HG03045 (cell line): Measurements from ENCODE around the gene RPL11.
"Not testable (repeated sequence)": the region's sequence is repeated elsewhere in the genome, so short reads cannot be mapped to it uniquely, and the experiment has no call there.

Experiments
- ATAC-seq: cut with Tn5 transposase; IDR thresholded peaks from one replicate; pipeline ENCODE4 v1.9.1; 2021; ENCODE audit warnings: mild to moderate bottlenecking, moderate library complexity; ENCODE audit not compliant: unreplicated experiment

The RPL11 gene

DNA sequence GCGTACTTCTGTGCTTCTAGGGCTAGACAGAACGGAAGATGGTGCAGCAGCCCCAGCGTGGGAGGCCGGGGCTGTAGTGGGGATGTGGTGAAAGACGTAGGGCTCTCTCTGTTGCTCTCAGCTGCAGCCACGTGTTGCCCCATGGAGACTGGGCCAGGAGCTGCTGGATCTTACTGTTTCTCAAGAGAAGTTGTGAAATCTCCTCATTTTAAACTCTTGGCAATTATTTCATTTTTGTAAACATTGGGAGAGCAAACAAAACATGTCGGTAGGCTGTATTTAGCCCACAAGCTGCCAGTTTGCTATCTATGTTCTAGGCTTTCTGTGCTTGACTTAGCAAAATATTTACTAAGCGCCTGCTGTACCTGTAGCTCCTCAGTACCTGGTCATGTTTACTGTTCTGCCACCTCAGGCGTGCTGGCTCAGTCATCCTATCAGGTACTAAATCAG lies 35.8 kb downstream of the RPL11 start:
- no peak for ATAC-seq

DNA sequence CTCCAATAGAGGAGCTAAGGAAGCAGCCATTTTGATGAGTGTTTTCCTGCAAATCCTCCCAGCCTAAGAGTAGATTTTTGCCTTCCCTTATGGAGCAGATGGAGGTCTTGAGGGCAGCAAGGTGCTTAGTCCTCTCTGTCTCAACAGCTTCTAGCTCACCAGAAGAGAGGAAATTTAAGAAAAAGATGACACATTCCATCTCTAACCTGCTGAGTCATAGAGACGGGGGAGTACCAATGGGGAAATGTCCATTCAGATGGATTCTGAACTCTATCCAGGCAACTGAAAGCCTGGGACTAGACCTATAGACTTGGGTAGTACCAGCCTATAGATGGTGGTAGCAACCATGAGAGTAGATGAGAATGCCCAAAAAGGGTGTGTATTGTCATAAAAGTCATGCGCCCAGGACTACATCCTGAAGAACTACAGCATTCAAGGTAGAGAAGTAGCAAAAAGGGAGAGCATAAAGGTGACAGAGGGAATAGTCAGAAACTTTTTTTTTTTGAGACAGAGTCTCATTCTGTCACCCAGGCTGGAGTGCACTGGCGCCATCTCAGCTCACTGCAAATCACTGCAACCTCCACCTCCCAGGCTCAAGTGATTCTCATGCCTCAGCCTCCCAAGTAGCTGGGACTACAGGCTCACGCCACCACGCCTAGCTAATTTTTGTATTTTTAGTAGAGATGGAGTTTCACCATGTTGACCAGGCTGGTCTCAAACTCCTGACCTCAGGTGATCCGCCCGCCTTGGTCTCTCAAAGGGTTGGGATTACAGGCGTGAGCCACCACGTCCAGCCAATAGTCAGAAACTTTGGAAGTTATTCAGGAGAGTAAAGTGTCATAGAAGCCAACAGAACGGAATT lies 41.0 kb downstream of the RPL11 start:
- ATAC-seq, result no peak

DNA sequence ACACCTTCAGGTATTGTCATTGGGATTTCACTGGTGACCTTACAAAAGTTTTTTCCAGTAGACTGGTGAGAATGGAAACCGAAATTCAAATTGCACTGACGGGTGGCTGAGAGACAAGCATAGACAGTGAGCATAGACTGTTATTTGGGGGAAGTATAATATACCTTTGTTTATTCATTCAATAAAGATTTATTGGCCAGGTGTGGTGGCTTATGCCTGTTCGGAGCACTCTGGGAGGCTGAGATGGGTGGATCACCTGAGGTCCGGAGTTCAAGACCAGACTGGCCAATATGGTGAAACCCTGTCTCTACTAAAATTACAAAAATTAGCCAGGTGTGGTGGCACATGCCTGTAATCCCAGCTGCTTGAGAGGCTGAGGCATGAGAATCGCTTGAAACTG lies 41.7 kb downstream of the RPL11 start:
- ATAC-seq, result not testable (repeated sequence)

GRCh38 chr1:23736437-23737134 lies 45.0 kb downstream of the RPL11 start:
- no peak for ATAC-seq

DNA sequence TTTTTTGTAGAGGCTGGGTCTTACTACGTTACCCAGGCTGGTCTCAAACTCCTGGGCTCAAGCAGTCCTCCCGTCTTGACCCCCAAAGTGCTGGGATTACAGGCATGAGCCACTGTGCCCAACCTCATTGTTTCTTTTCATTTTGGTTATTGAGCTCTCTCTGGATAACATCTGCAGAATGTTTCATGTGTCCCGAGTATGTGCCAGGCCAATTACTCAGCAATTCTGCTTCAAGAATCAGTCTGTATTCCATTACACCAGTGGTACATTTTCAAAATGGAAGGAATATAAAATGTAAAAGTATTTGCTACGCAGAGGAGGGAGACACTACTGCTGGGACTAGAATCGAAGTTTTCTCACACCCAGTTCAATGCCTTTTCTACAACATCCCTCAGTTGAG lies 50.0 kb downstream of the RPL11 start:
- no peak for ATAC-seq

DNA sequence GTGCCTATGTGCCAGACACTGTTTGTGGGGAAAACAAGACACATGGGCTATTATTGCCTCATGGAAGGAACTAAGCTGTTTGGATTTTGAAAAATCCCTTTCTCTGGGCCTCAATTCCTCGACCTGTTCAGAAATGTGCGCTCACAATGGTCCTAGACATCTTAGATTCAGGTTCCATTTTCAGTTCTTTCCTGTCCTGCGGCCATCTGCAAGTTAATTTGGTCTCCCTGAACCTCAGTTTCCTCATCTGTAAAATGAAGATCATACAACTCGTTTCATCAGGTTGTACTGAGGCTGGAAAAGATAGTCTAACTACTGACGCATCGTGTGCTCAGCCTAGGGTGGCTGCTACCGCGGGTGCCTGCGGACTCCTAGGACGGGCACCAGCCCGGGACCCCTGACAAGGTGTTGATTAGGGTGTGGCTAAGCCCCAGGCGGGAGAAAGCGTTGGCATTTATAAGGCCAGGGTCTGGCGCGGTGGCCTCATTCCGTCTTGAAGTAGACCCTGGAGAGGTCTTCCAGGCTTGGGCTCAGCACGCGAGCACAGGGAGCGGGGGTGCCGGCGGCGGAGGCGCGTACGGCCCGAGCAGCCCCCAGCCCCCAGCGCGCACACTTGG lies 51.2 kb downstream of the RPL11 start:
- ATAC-seq, result peak; percentile 17

DNA sequence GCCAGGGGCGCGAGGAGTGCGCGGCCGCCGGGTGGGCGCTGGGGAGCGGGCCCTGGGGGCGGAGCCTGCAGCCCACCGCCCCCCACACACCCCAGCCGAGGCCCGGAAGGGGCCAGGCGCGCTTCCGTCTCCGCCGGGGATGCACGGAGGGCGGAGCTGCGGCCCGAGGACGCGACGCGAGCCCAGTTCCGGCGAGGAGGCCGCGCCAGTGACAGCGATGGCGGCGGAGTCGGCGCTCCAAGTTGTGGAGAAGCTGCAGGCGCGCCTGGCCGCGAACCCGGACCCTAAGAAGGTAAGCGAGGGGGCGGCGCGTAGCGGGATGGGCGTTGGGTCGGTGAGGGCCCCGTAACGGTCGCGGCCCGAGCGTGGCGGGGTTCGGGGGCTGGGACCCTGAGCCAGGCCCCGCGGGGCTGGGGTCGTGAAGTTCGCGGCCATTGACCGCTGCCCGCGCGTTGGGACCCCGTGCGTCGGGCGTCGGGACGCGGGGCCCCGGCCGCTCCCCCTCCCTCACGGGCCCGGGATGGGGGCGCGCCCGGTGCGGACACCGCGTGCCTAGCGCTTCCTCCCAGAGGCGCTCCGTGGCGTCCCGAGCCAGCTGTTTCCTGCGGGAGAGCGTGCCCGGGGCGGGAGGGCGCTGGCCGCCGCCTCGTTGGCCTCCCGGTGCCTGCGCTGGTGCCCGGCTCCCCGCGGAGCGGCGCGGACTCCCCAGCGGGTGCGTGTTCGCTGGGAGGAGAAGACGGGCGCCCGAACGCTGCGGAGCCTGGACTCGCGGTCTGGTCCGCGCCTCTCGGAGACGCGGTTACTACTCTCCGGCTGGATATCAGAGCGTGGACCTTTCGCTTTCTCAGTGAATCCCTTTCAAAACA lies 51.9 kb downstream of the RPL11 start, which contains the start of gene ELOA:
TSS of gene ELOA (plus strand) at position 185 of the 866 bp plus-strand sequence. CDS start at position 218, 33 bp downstream.
- ATAC-seq, result peak; percentile 81

DNA sequence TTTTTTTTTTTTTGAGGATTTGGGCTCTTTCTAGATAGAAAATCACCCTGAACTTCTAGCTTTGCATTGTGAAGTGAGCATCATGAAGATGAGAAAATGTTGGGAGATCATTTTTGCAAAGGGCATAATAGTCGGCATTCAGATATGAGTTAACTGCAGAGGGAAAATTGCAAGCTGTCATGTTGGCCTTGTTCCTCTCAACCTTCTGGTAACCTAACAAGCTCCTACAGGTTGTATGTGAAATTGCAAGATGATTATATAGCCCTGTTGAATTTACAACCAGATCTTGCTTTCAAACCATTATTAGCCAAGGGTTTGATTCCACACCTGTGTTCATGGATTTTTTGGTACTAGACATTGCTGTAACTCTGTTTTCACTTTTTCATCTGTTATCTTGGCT lies 53.9 kb downstream of the RPL11 start:
- ATAC-seq, result no peak
